ENCODE data around the gene ZBTB32.

DNA sequence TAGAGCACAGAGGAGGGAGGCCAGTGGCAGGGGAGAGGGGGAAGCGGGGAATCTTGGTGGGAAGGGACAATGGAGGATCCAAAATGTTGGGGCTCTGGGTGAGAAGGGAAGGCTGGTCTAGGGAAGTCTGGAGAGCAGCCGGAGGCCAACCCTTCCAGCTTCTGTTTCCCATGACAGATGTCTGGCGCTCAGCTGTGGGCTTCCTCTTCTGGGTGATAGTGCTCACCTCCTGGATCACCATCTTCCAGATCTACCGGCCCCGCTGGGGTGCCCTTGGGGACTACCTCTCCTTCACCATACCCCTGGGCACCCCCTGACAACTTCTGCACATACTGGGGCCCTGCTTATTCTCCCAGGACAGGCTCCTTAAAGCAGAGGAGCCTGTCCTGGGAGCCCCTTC lies 42.2 kb downstream of the ZBTB32 start:
- TF ChIP-seq, protein P1, sequence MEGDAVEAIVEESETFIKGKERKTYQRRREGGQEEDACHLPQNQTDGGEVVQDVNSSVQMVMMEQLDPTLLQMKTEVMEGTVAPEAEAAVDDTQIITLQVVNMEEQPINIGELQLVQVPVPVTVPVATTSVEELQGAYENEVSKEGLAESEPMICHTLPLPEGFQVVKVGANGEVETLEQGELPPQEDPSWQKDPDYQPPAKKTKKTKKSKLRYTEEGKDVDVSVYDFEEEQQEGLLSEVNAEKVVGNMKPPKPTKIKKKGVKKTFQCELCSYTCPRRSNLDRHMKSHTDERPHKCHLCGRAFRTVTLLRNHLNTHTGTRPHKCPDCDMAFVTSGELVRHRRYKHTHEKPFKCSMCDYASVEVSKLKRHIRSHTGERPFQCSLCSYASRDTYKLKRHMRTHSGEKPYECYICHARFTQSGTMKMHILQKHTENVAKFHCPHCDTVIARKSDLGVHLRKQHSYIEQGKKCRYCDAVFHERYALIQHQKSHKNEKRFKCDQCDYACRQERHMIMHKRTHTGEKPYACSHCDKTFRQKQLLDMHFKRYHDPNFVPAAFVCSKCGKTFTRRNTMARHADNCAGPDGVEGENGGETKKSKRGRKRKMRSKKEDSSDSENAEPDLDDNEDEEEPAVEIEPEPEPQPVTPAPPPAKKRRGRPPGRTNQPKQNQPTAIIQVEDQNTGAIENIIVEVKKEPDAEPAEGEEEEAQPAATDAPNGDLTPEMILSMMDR (tag by site-specific recombination; IDR thresholded peaks at IDR 0.05) = no peak
- TF ChIP-seq, protein P2, sequence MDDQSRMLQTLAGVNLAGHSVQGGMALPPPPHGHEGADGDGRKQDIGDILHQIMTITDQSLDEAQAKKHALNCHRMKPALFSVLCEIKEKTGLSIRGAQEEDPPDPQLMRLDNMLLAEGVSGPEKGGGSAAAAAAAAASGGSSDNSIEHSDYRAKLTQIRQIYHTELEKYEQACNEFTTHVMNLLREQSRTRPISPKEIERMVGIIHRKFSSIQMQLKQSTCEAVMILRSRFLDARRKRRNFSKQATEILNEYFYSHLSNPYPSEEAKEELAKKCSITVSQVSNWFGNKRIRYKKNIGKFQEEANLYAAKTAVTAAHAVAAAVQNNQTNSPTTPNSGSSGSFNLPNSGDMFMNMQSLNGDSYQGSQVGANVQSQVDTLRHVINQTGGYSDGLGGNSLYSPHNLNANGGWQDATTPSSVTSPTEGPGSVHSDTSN (CRISPR knock-in tag; IDR thresholded peaks at IDR 0.05) = no peak
- no peak for TF ChIP-seq ZNF707 (tag by site-specific recombination; IDR thresholded peaks at IDR 0.05)

Data from HEK293 (cell line).